NCI-H1092 (cell line): ENCODE data around the gene BOD1.
"Not testable (repeated sequence)": the region's sequence is repeated elsewhere in the genome, so short reads cannot be mapped to it uniquely, and the experiment has no call there.

ENCODE experiments used
- DNase-seq: peaks from one replicate; lab custom pipeline; 2025; lab: John Stamatoyannopoulos, UW

BOD1 gene

GRCh38 chr5:173615884-173616576 is 420 bp downstream of the BOD1 start:
- no peak for DNase-seq

- no peak for DNase-seq
Observed at GRCh38 chr5:173614591-173614990, 1.9 kb downstream of the BOD1 start.

GRCh38 chr5:173613433-173614159 is 2.9 kb downstream of the BOD1 start:
- DNase-seq = no peak

GRCh38 chr5:173612948-173613347 is 3.5 kb downstream of the BOD1 start:
- DNase-seq = no peak

GRCh38 chr5:173611706-173612105 is 4.7 kb downstream of the BOD1 start:
- no peak for DNase-seq

- no peak for DNase-seq
Observed at GRCh38 chr5:173604141-173604540, 12.3 kb downstream of the BOD1 start.

GRCh38 chr5:173602423-173602822 is 14.0 kb downstream of the BOD1 start:
- DNase-seq = no peak

GRCh38 chr5:173598686-173599085 is 17.8 kb downstream of the BOD1 start:
- DNase-seq = no peak

- DNase-seq = no peak
Observed at GRCh38 chr5:173597304-173597703, 19.1 kb downstream of the BOD1 start.

GRCh38 chr5:173595841-173596240 is 20.6 kb downstream of the BOD1 start:
- no peak for DNase-seq

- no peak for DNase-seq
Observed at GRCh38 chr5:173594061-173594460, 22.4 kb downstream of the BOD1 start.

- DNase-seq = no peak
Observed at GRCh38 chr5:173592050-173592669, 24.3 kb downstream of the BOD1 start.

- DNase-seq = no peak
Observed at GRCh38 chr5:173591056-173591514, 25.4 kb downstream of the BOD1 start.

GRCh38 chr5:173590436-173591055 is 25.9 kb downstream of the BOD1 start:
- no peak for DNase-seq

- not testable (repeated sequence) for DNase-seq
Observed at GRCh38 chr5:173586133-173586532, 30.3 kb downstream of the BOD1 start.

GRCh38 chr5:173583346-173583745 is 33.1 kb downstream of the BOD1 start:
- no peak for DNase-seq

GRCh38 chr5:173582216-173583111 is 34.0 kb downstream of the BOD1 start:
- no peak for DNase-seq

GRCh38 chr5:173581408-173582215 is 34.8 kb downstream of the BOD1 start:
- DNase-seq = no peak

- no peak for DNase-seq
Observed at GRCh38 chr5:173578947-173579615, 37.4 kb downstream of the BOD1 start.

- no peak for DNase-seq
Observed at GRCh38 chr5:173577817-173578216, 38.6 kb downstream of the BOD1 start.
